Measurements from ENCODE around the gene DRAP1.

The DRAP1 gene

GRCh38 chr11:65965986-65966762 lies 46.9 kb downstream of the DRAP1 start:
- FAIRE-seq (no peak), DNase-seq (ENCODE audit: insufficient read length, low spot score) (no peak)
- TF ChIP-seq CTCF (IDR thresholded peaks at IDR 0.05; ENCODE audit: insufficient read depth, missing control alignments): no peak

- DNase-seq (ENCODE audit: insufficient read length, low spot score): no peak
- no peak for FAIRE-seq
- no peak for TF ChIP-seq CTCF (IDR thresholded peaks at IDR 0.05; ENCODE audit: insufficient read depth, missing control alignments)
Observed at GRCh38 chr11:65967329-65967934, 48.2 kb downstream of the DRAP1 start.

GRCh38 chr11:65968600-65969482 lies 49.6 kb downstream of the DRAP1 start:
- FAIRE-seq (no peak), DNase-seq (ENCODE audit: insufficient read length, low spot score) (no peak)
- TF ChIP-seq CTCF (IDR thresholded peaks at IDR 0.05; ENCODE audit: insufficient read depth, missing control alignments): no peak
